Measurements from ENCODE around the gene SLC2A4. TPM values are rescaled to one million over a fixed set of nuclear protein-coding genes. Genes with fewer than 3 reads are reported as not detected.

SLC2A4 gene
- total RNA-seq, 2 experiments from 2014 or later: 0.16 to 0.25 TPM

DNA sequence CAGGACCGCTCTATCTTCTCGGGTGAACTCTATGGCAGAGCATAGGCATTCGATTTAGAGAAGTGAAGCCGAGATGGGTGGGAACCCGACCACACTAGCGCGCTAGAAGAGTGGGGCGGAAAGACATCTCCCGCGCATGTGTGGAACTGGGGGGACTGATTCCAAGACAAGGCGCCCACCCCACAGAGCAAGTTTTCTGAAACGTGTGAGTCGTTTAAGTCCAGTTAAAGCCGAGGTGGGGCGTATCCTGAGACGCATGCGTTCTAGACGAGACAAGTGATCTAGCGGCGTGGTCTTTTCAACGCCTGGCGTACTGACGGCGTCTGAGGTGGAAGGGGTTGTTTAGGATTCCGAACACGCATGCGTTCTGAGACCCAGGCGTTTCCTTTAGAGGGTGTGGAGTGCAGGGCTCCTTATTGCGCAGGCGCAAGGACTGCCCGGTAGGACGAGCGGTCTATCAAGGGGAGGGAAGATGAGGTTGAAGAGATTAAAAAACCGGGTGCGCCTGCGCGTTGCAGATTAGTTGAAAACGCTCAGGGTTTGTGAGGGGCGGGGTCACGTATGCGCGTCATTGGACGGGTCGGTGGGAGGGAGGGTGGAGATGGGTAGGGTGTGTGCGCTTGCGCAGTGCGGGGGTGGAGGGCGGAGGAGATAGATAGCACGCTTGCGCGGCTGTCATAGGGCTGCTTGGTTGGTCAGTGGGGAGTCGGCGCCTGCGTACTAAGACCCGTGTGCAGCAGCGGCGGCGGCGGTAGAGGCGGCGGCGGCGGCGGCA lies 25.6 kb downstream of the SLC2A4 start, which contains the start of gene EIF5A:
Gene EIF5A (plus strand): TSS at position 718 of the 775 bp plus-strand sequence. CDS start 2,008 bp downstream, outside the sequence.
- intact Hi-C loops (cut with DNase I, micrococcal nuclease): loop anchor here (1.0 to 5.0 kb wide), 19 partner anchors 22 to 655 kb away; partner anchors contain the start of genes ELP5 (in 2 of the 2), NEURL4 (in 2 of the 2), POLR2A (in 2 of the 2) and C17orf100 (in 1 of the 2)
- DNase-seq: peak; percentile 100
- peaks cover 39% of the 10 kb centered on the region for H3K36me3 Mint-ChIP-seq (ENCODE audit: low read depth)
- no peaks in the 10 kb centered on the region for H3K9me3 Mint-ChIP-seq (ENCODE audit: low read depth)
- peak; percentile 86 for ATAC-seq
- peak within 1 kb of the TSS; percentile 100 for H3K27ac Mint-ChIP-seq
- H3K4me1 Mint-ChIP-seq: peaks cover 36% of the 10 kb centered on the region
- ChIA-PET POLR2A (no interaction called here), CTCF (no interaction called here)
- no peaks in the 10 kb centered on the region for H3K27me3 Mint-ChIP-seq
- H3K4me3 Mint-ChIP-seq: peak within 1 kb of the TSS; percentile 96

DNA sequence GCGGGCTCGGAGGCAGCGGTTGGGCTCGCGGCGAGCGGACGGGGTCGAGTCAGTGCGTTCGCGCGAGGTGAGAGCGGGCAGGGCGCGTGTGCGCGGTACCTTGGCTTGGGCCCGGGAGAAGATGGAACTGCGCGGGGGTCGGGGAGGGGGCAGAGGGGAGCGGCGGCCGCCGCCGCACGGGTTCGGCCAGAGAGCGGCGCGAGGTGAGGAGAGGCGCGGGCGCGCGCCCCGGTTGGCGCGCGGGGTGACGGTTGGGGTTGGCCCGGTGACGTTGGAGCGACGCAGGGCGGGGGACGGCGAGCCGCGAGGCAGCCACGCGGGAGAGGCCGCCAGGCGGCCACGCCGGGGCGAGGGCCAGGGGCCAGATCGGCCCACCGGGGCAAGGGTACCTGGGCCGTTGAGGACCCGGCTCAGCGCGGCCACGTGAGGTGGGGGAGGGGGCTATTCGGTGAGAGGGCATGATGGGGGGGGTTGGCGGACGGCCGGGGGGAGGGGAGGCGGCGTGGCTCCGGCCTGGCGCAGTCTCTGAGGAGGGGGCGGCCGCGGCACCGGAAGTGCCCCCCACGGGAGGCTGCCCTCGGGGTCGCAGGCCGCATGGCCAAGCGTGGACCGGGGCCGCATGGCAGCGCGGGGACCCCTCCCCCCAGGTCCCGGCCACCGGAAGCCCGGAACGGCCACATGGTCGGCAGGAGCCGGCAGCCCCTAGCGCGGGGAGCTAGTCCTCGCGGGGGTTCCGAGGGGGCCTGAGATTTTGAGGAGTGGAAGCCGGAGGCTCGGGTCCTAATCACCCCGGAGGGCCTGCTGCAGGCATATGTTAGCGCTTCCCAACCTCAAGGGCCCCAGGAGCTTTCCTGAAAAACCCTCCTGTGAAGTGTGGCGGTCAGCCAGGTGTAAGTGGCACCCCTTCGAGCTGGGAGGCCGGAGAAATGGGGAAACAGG lies 26.4 kb downstream of the SLC2A4 start:
- H3K9me3 Mint-ChIP-seq (ENCODE audit: low read depth): no peaks in the 10 kb centered on the region
- no peaks in the 10 kb centered on the region for H3K27me3 Mint-ChIP-seq
- DNase-seq (peak; percentile 72), ATAC-seq (no peak)
- H3K4me1 Mint-ChIP-seq: peaks cover 44% of the 10 kb centered on the region
- ChIA-PET POLR2A (interaction anchor here (0.6 to 1.9 kb wide), 2 partner anchors 22 to 379 kb away, joined by 3 to 9 read pairs; partner anchors contain the start of genes NEURL4 and TP53), CTCF (interaction anchor here (1.0 to 2.3 kb wide), 3 partner anchors 11 to 172 kb away, joined by 3 to 6 read pairs (median 4); partner anchors contain the start of gene ACAP1)
- intact Hi-C loops (cut with DNase I, micrococcal nuclease): loop anchor here (1.0 to 5.0 kb wide), 22 partner anchors 21 to 656 kb away; partner anchors contain the start of genes ELP5 (in 2 of the 2), NEURL4 (in 2 of the 2), PHF23 (in 2 of the 2) and POLR2A (in 2 of the 2)
- H3K4me3 Mint-ChIP-seq: peak overlapping the region; percentile 96
- H3K36me3 Mint-ChIP-seq (ENCODE audit: low read depth): peaks cover 47% of the 10 kb centered on the region
- peak overlapping the region; percentile 100 for H3K27ac Mint-ChIP-seq

GRCh38 chr17:7308625-7309433 lies 27.3 kb downstream of the SLC2A4 start:
- peak overlapping the region; percentile 94 for H3K4me3 Mint-ChIP-seq
- peaks cover 51% of the 10 kb centered on the region for H3K36me3 Mint-ChIP-seq (ENCODE audit: low read depth)
- CTCF ChIA-PET: interaction anchor here (1.0 to 2.3 kb wide), 4 partner anchors 12 to 172 kb away, joined by 3 to 7 read pairs (median 5); partner anchors contain the start of gene ACAP1
- H3K4me1 Mint-ChIP-seq: peaks cover 53% of the 10 kb centered on the region
- H3K9me3 Mint-ChIP-seq (ENCODE audit: low read depth): no peaks in the 10 kb centered on the region
- peak; percentile 87 for DNase-seq
- intact Hi-C loops (cut with DNase I, micrococcal nuclease): loop anchor here (1.0 to 5.0 kb wide), 7 partner anchors 57 to 657 kb away; partner anchors contain the start of genes C17orf100 (in 1 of the 2), CNTROB (in 1 of the 2), CTDNEP1 (in 1 of the 2) and ELP5 (in 1 of the 2)
- H3K27ac Mint-ChIP-seq: peak overlapping the region; percentile 94
- no peaks in the 10 kb centered on the region for H3K27me3 Mint-ChIP-seq
- ATAC-seq: peak; percentile 52
- POLR2A ChIA-PET: interaction anchor here (0.6 to 1.9 kb wide), 4 partner anchors 21 to 379 kb away, joined by 3 to 9 read pairs (median 3); partner anchors contain the start of genes NEURL4 and TP53

- Mint-ChIP-seq H3K4me1 (peaks cover 59% of the 10 kb centered on the region), H3K36me3 (ENCODE audit: low read depth) (peaks cover 51% of the 10 kb centered on the region), H3K9me3 (ENCODE audit: low read depth) (no peaks in the 10 kb centered on the region), H3K27ac (peak overlapping the region; percentile 94), H3K4me3 (peak overlapping the region; percentile 94), H3K27me3 (no peaks in the 10 kb centered on the region)
- no peak for DNase-seq
- ATAC-seq: no peak
- CTCF ChIA-PET: interaction anchor here (0.9 to 2.3 kb wide), 4 partner anchors 13 to 270 kb away, joined by 3 to 7 read pairs (median 4); partner anchors contain the start of gene CD68
- intact Hi-C loops (cut with DNase I, micrococcal nuclease): loop anchor here (2.0 to 5.0 kb wide), 5 partner anchors 57 to 657 kb away; partner anchors contain the start of genes C17orf100 (in 1 of the 2), CTDNEP1 (in 1 of the 2), ELP5 (in 1 of the 2) and MED31 (in 1 of the 2)
- POLR2A ChIA-PET: interaction anchor here (0.6 to 1.9 kb wide), 2 partner anchors 20 to 265 kb away, joined by 3 to 9 read pairs; partner anchors contain the start of gene NEURL4
These were observed 28.1 kb downstream of the SLC2A4 start for GRCh38 chr17:7309628-7310027.

GRCh38 chr17:7311110-7311705 lies 29.7 kb downstream of the SLC2A4 start:
- Mint-ChIP-seq H3K4me3 (peak overlapping the region; percentile 94), H3K36me3 (ENCODE audit: low read depth) (peaks cover 56% of the 10 kb centered on the region)

GRCh38 chr17:7312432-7313087 lies 31.0 kb downstream of the SLC2A4 start:
- peaks cover 61% of the 10 kb centered on the region for H3K4me1 Mint-ChIP-seq
- no peak for ATAC-seq
- H3K9me3 Mint-ChIP-seq (ENCODE audit: low read depth): no peaks in the 10 kb centered on the region
- ChIA-PET CTCF (interaction anchor here (0.7 to 1.1 kb wide), 3 partner anchors 12 to 267 kb away, joined by 4 to 5 read pairs (median 4); no protein-coding TSS in a partner anchor), POLR2A (interaction anchor here (1.0 to 2.1 kb wide), 7 partner anchors 9 to 123 kb away, joined by 3 to 11 read pairs (median 3); partner anchors contain the start of genes ACAP1, NEURL4, SLC2A4 and TMEM102)
- H3K36me3 Mint-ChIP-seq (ENCODE audit: low read depth): peaks cover 57% of the 10 kb centered on the region
- H3K27me3 Mint-ChIP-seq: no peaks in the 10 kb centered on the region
- H3K4me3 Mint-ChIP-seq: peak overlapping the region; percentile 11
- intact Hi-C loops (cut with DNase I, micrococcal nuclease): no loop called here
- H3K27ac Mint-ChIP-seq: peak overlapping the region; percentile 84
- DNase-seq: no peak

More at GRCh38 chr17:7311110-7311705, 29.7 kb downstream of the SLC2A4 start:
- H3K4me1 Mint-ChIP-seq: peaks cover 62% of the 10 kb centered on the region
- POLR2A ChIA-PET: no interaction called here
- no peaks in the 10 kb centered on the region for H3K27me3 Mint-ChIP-seq
- H3K9me3 Mint-ChIP-seq (ENCODE audit: low read depth): no peaks in the 10 kb centered on the region
- no peak for ATAC-seq
- intact Hi-C loops (cut with DNase I, micrococcal nuclease): no loop called here
- CTCF ChIA-PET: interaction anchor here (0.8 kb wide), 1 partner anchor 14 kb away, joined by 3 read pairs; no protein-coding TSS in a partner anchor
- no peak for DNase-seq
- H3K27ac Mint-ChIP-seq: peak overlapping the region; percentile 94

DNA sequence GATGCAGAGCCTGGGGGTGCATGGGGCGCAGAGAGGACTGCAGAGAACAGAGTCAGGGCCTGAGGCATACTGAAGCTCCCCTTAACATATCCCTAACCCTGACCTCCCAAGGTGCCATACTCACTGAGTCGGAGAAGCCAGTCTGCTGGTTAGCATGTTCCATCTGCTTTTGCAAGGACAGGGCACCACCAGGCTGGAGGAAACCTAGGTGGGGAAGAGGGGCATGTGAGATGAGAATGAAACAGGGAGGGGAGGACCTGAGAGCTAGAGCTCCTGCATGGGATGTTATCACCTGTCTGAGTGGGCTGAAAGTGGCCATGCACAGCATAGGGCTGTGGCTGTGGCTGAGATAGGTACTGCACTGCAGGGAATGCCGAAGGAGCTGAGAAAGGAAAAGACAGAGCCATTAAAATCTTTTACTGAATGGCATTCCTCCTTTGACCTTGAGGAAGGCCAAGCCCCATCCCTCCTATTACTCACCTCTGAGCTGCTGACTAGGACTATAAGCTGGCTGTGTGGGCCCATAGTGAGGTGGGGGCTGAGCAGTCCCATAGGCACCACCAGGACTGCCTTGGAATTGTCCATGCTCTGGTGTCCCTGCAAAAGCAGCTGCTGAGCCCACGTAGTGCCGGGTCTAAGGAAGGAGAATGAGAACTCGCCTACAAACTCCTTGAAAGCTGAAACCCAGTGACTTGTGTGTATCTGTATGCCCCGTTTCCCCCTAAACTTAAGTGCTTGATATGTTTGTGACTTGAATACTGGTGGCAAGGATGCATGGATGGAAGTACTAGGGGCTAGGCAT lies 31.8 kb downstream of the SLC2A4 start:
- no peaks in the 10 kb centered on the region for H3K9me3 Mint-ChIP-seq (ENCODE audit: low read depth)
- no peak for DNase-seq
- peak overlapping the region; percentile 77 for H3K4me3 Mint-ChIP-seq
- peaks cover 58% of the 10 kb centered on the region for H3K36me3 Mint-ChIP-seq (ENCODE audit: low read depth)
- H3K27me3 Mint-ChIP-seq: no peaks in the 10 kb centered on the region
- intact Hi-C loops (cut with DNase I, micrococcal nuclease): no loop called here
- H3K27ac Mint-ChIP-seq: peak overlapping the region; percentile 84
- peaks cover 61% of the 10 kb centered on the region for H3K4me1 Mint-ChIP-seq
- ChIA-PET POLR2A (interaction anchor here (0.8 to 2.1 kb wide), 10 partner anchors 8 to 131 kb away, joined by 3 to 11 read pairs (median 3); partner anchors contain the start of genes ACAP1, NEURL4, SLC2A4 and TMEM102), CTCF (interaction anchor here (0.6 to 1.4 kb wide), 6 partner anchors 11 to 268 kb away, joined by 3 to 5 read pairs (median 4); partner anchors contain the start of gene TMEM95)
- no peak for ATAC-seq

GRCh38 chr17:7313890-7314718 lies 32.6 kb downstream of the SLC2A4 start:
- ATAC-seq (no peak), DNase-seq (no peak)
- ChIA-PET POLR2A (interaction anchor here (0.6 to 2.1 kb wide), 12 partner anchors 7 to 270 kb away, joined by 3 to 11 read pairs (median 4); partner anchors contain the start of genes ACAP1, MPDU1, NEURL4 and PLSCR3), CTCF (interaction anchor here (0.6 to 2.1 kb wide), 8 partner anchors 11 to 268 kb away, joined by 3 to 7 read pairs (median 4); partner anchors contain the start of gene TMEM95)
- intact Hi-C loops (cut with DNase I, micrococcal nuclease): loop anchor here (2.0 kb wide), 2 partner anchors 15 to 37 kb away; partner anchors contain the start of gene NEURL4 (in 1 of the 2)
- H3K4me1 Mint-ChIP-seq: peaks cover 56% of the 10 kb centered on the region
- H3K36me3 Mint-ChIP-seq (ENCODE audit: low read depth): peaks cover 53% of the 10 kb centered on the region
- no peaks in the 10 kb centered on the region for H3K9me3 Mint-ChIP-seq (ENCODE audit: low read depth)
- H3K4me3 Mint-ChIP-seq: peak overlapping the region; percentile 77
- peak overlapping the region; percentile 84 for H3K27ac Mint-ChIP-seq
- H3K27me3 Mint-ChIP-seq: no peaks in the 10 kb centered on the region

Data from activated CD4-positive, alpha-beta T cell treated with anti-CD3 and anti-CD28 coated beads for 36 hours (primary cell).